H1 (cell line): ENCODE data around the gene KISS1. TPM values are rescaled to one million over a fixed set of nuclear protein-coding genes. Genes with fewer than 3 reads are reported as not detected.

ENCODE experiments used
- CTCF ChIA-PET: fragments of 300-600 bp; sonication (Branson Sonifier 250); formaldehyde crosslinking; loops from one replicate; lab custom pipeline; 2021; ENCODE audit not compliant: partially characterized antibody; lab: Charles Lee
- POLR2A ChIA-PET: fragments of 300-600 bp; sonication (Branson Sonifier 250); formaldehyde crosslinking; loops from one replicate; lab custom pipeline; 2021; ENCODE audit warnings: inconsistent platforms; ENCODE audit not compliant: partially characterized antibody; lab: Charles Lee
- DNase-seq, 2 experiments: peaks; one replicate each; pipeline versions ENCODE4 v3.0.0 to v3.0.0-alpha.2; 2010 to 2022; ENCODE audit warnings: low spot score in 2 of 2, low read depth in 1 of 2, mixed read lengths in 1 of 2
- FAIRE-seq: peaks from 2 replicates; lab custom pipeline; 2011; peaks lifted over from hg19 to GRCh38; lab: Jason Lieb, UNC
- H2AFZ ChIP-seq: 2 replicates; pipeline ENCODE4 v1.8.1; 2012; ENCODE audit warnings: low read length, inconsistent platforms
- H2AK5ac ChIP-seq: 2 replicates; pipeline ENCODE4 v1.6.1; 2013; ENCODE audit warnings: low read depth, low read length
- H2BK120ac ChIP-seq: replicated peaks from 2 replicates; pipeline ENCODE3; 2013; ENCODE audit warnings: low read depth, low read length, inconsistent platforms
- H2BK12ac ChIP-seq: 2 replicates; pipeline ENCODE4 v1.6.1; 2013; ENCODE audit warnings: low read depth, low read length
- H2BK15ac ChIP-seq: 2 replicates; pipeline ENCODE4 v1.6.1; 2013; ENCODE audit warnings: low read length
- H2BK20ac ChIP-seq: 2 replicates; pipeline ENCODE4 v1.6.1; 2013; ENCODE audit warnings: low read length
- H2BK5ac ChIP-seq: 2 replicates; pipeline ENCODE4 v1.6.1; 2013; ENCODE audit warnings: low read depth, low read length
- H3K14ac ChIP-seq: 2 replicates; pipeline ENCODE4 v1.6.1; 2013; ENCODE audit warnings: inconsistent platforms; ENCODE audit not compliant: insufficient read length
- H3K18ac ChIP-seq: 2 replicates; pipeline ENCODE4 v1.6.1; 2013; ENCODE audit warnings: low read length; ENCODE audit errors: extremely low read depth
- H3K23ac ChIP-seq: 2 replicates; pipeline ENCODE4 v1.6.1; 2013; ENCODE audit warnings: inconsistent platforms; ENCODE audit not compliant: insufficient read length
- H3K23me2 ChIP-seq: 2 replicates; pipeline ENCODE4 v1.6.1; 2013; ENCODE audit warnings: low read depth, low read length
- H3K27ac ChIP-seq: 2 replicates; pipeline ENCODE4 v1.6.1; 2011; ENCODE audit warnings: low read depth, low read length, inconsistent platforms
- H3K27me3 ChIP-seq, 4 experiments: replicated peaks in 1 of 4; 1 replicate in 1 of 4; 2 replicates in 3 of 4; pipeline versions ENCODE4 v1.6.1 to v1.8.1; 2011 to 2013; ENCODE audit warnings: low read length in 3 of 4, mild to moderate bottlenecking in 3 of 4, inconsistent platforms in 2 of 4, mixed read lengths in 2 of 4, moderate library complexity in 1 of 4; ENCODE audit not compliant: control insufficient read depth in 3 of 4, insufficient read depth in 3 of 4; ENCODE audit errors: extremely low read depth in 1 of 4
- H3K36me3 ChIP-seq, 4 experiments: 2 replicates each; pipeline versions ENCODE4 v1.6.1 to v1.8.1; 2011 to 2013; ENCODE audit warnings: mild to moderate bottlenecking in 4 of 4, low read length in 3 of 4, moderate library complexity in 2 of 4, control low read depth in 1 of 4, inconsistent platforms in 1 of 4; ENCODE audit not compliant: insufficient read depth in 4 of 4, control insufficient read depth in 2 of 4
- H3K4ac ChIP-seq: replicated peaks from 2 replicates; pipeline ENCODE3; 2013; ENCODE audit warnings: low read length, low read depth, mixed read lengths, inconsistent platforms; ENCODE audit not compliant: insufficient read length
- H3K4me1 ChIP-seq, 4 experiments: replicated peaks in 1 of 4; 1 replicate in 1 of 4; 2 replicates in 3 of 4; pipeline versions ENCODE4 v1.6.1 to v1.8.1; 2011 to 2013; ENCODE audit warnings: low read length in 3 of 4, inconsistent platforms in 2 of 4, mixed read lengths in 1 of 4; ENCODE audit not compliant: insufficient read depth in 4 of 4, control insufficient read depth in 3 of 4
- H3K4me2 ChIP-seq, 2 experiments: 2 replicates each; pipeline versions ENCODE4 v1.6.1 to v1.8.1; 2011 to 2013; ENCODE audit warnings: low read depth in 2 of 2, low read length in 2 of 2, control low read depth in 1 of 2, inconsistent platforms in 1 of 2, mild to moderate bottlenecking in 1 of 2; ENCODE audit not compliant: insufficient read depth in 1 of 2
- H3K4me3 ChIP-seq, 4 experiments: fragments of 200-600, 300-600 bp in 1 of 4; sonication (generic), shearing (Covaris generic), sonication (Bioruptor Twin) in 1 of 4; 2 replicates each; pipeline versions ENCODE4 v1.5.1 to v1.8.1; 2011 to 2016; ENCODE audit warnings: low read length in 4 of 4, low read depth in 3 of 4, control low read depth in 2 of 4, inconsistent platforms in 2 of 4, mild to moderate bottlenecking in 2 of 4, mixed read lengths in 1 of 4, moderate library complexity in 1 of 4; ENCODE audit not compliant: insufficient read depth in 2 of 4; ENCODE audit errors: extremely low read depth in 1 of 4
- H3K56ac ChIP-seq: replicated peaks from 2 replicates; pipeline ENCODE3; 2013; ENCODE audit warnings: low read depth, mild to moderate bottlenecking, mixed read lengths, low read length, inconsistent platforms; ENCODE audit not compliant: insufficient read length
- H3K79me1 ChIP-seq: 2 replicates; pipeline ENCODE4 v1.6.1; 2013; ENCODE audit warnings: low read depth, low read length, control low read depth
- H3K79me2 ChIP-seq, 2 experiments: 2 replicates each; pipeline versions ENCODE4 v1.6.1 to v1.8.1; 2012 to 2013; ENCODE audit warnings: low read length in 2 of 2, mild to moderate bottlenecking in 2 of 2, inconsistent platforms in 1 of 2; ENCODE audit not compliant: insufficient read depth in 2 of 2, control insufficient read depth in 1 of 2
- H3K9ac ChIP-seq, 4 experiments: replicated peaks in 1 of 4; 1 replicate in 1 of 4; 2 replicates in 3 of 4; pipeline versions ENCODE4 v1.6.1 to v1.8.1; 2011 to 2013; ENCODE audit warnings: low read depth in 3 of 4, low read length in 3 of 4, control low read depth in 2 of 4, mild to moderate bottlenecking in 2 of 4, moderate library complexity in 2 of 4, inconsistent platforms in 1 of 4; ENCODE audit errors: extremely low read depth in 1 of 4
- H3K9me3 ChIP-seq, 2 experiments: 2 replicates each; pipeline versions ENCODE4 v1.6.1 to v1.8.1; 2012 to 2013; ENCODE audit warnings: mild to moderate bottlenecking in 2 of 2, moderate library complexity in 2 of 2, control low read depth in 1 of 2, inconsistent platforms in 1 of 2, low read depth in 1 of 2, low read length in 1 of 2, mixed read lengths in 1 of 2; ENCODE audit not compliant: insufficient read depth in 2 of 2
- H4K20me1 ChIP-seq, 2 experiments: replicated peaks in 1 of 2; 2 replicates each; pipeline versions ENCODE3 to v1.8.1; 2011 to 2013; ENCODE audit warnings: inconsistent platforms in 2 of 2, low read length in 2 of 2, mild to moderate bottlenecking in 1 of 2; ENCODE audit not compliant: insufficient read depth in 2 of 2, control insufficient read depth in 1 of 2
- H4K5ac ChIP-seq: 2 replicates; pipeline ENCODE4 v1.6.1; 2013; ENCODE audit warnings: low read length, low read depth, mixed read lengths, inconsistent platforms; ENCODE audit not compliant: insufficient read length
- H4K8ac ChIP-seq: 2 replicates; pipeline ENCODE4 v1.8.0; 2013; ENCODE audit warnings: mild to moderate bottlenecking, moderate library complexity, low read length, inconsistent platforms; ENCODE audit not compliant: insufficient read depth; ENCODE audit errors: extremely low read depth
- H4K91ac ChIP-seq: replicated peaks from 2 replicates; pipeline ENCODE3; 2013; ENCODE audit warnings: low read length, mixed read lengths, inconsistent platforms; ENCODE audit not compliant: insufficient read length
- ATF2 ChIP-seq: IDR thresholded peaks from 2 replicates; pipeline ENCODE4 v1.6.1; 2012; ENCODE audit warnings: low read length, inconsistent platforms
- BCL11A ChIP-seq, 2 experiments: IDR thresholded peaks; one replicate each; pipeline ENCODE4 v1.6.1; 2011; ENCODE audit warnings: low read depth in 2 of 2, low read length in 2 of 2, mild to moderate bottlenecking in 2 of 2
- CEBPB ChIP-seq: IDR thresholded peaks from 2 replicates; pipeline ENCODE4 v1.6.1; 2012; ENCODE audit warnings: low read depth, low read length
- CTBP2 ChIP-seq: IDR thresholded peaks from 2 replicates; pipeline ENCODE4 v1.7.0; 2011; ENCODE audit warnings: borderline replicate concordance, mild to moderate bottlenecking, moderate library complexity, mixed read lengths, low read length; ENCODE audit not compliant: insufficient read depth, insufficient read length
- EGR1 ChIP-seq: IDR thresholded peaks from 2 replicates; pipeline ENCODE4 v1.6.1; 2011; ENCODE audit warnings: low read depth, low read length, borderline replicate concordance
- GABPA ChIP-seq: IDR thresholded peaks from 2 replicates; pipeline ENCODE4 v1.6.1; 2011; ENCODE audit warnings: mild to moderate bottlenecking, low read length, moderate library complexity, borderline replicate concordance; ENCODE audit not compliant: insufficient read depth
- NRF1 ChIP-seq: IDR thresholded peaks from 2 replicates; pipeline ENCODE4 v1.6.1; 2011; ENCODE audit warnings: mild to moderate bottlenecking, low read depth, low read length, improper control_type of control experiment
- RBBP5 ChIP-seq: IDR thresholded peaks from 2 replicates; pipeline ENCODE4 v1.7.1; 2012; ENCODE audit warnings: low read depth, mild to moderate bottlenecking, inconsistent platforms, low read length, moderate library complexity, borderline replicate concordance
- SIX5 ChIP-seq: IDR thresholded peaks from 2 replicates; pipeline ENCODE4 v1.6.1; 2011; ENCODE audit warnings: mild to moderate bottlenecking, low read depth, low read length
- SUZ12 ChIP-seq: fragments of 200-600 bp; sonication (generic); IDR thresholded peaks from 2 replicates; pipeline ENCODE4 v1.6.1; 2012; ENCODE audit warnings: mild to moderate bottlenecking, inconsistent platforms, low read length, moderate library complexity, mixed read lengths
- TCF12 ChIP-seq: IDR thresholded peaks from 2 replicates; pipeline ENCODE4 v1.6.1; 2011; ENCODE audit warnings: low read depth, mild to moderate bottlenecking, low read length
- WGBS, 2 experiments: shearing (Covaris generic) in 1 of 2; methylation state at CpG; one replicate each; pipeline versions ENCODE4 v1.1.6 to v1.1.7; 2013 to 2015; ENCODE audit warnings: low lambda C conversion rate in 2 of 2, mixed read lengths in 2 of 2, inconsistent platforms in 1 of 2, low coverage in 1 of 2, missing lambda C conversion rate in 1 of 2; ENCODE audit not compliant: insufficient replicate concordance in 2 of 2, insufficient coverage in 1 of 2, insufficient read length in 1 of 2; ENCODE audit errors: extremely low coverage in 1 of 2, missing lambda C conversion rate in 1 of 2; 5-methylcytosine and 5-hydroxymethylcytosine counted together
- polyA plus RNA-seq, 7 experiments: library from polyadenylated mRNA; depleted of rRNA in 3 of 7; stranded (reverse) in 5 of 7; unstranded in 2 of 7; fragments of >200 nt in 5 of 7; fragments of 200-250 nt in 2 of 7; gene quantifications; 1 replicate in 5 of 7; 2 replicates in 1 of 7; 4 replicates in 1 of 7; pipeline versions ENCODE4 v1.2.1 to v1.2.3, GENCODE V29; 2011 to 2013; ENCODE audit warnings: missing spikeins in 2 of 7, mixed read lengths in 2 of 7
- total RNA-seq: library from RNA; stranded (reverse); fragmentation: NEBNext Ultra II Directional; extraction: Animal tissue kit (Norgen Biotek cat#: 25700); gene quantifications from 2 replicates; pipeline ENCODE4 v1.2.1, GENCODE V29; 2021

KISS1 gene
- total and polyA plus RNA-seq, 2 of the 8 experiments (the other 6 are each of a cell fraction or from before 2014, with no cell fraction given) = 0.71 TPM; not detected in 1

GRCh38 chr1:204154568-204155255 is 41.6 kb downstream of the KISS1 start:
- Histone ChIP-seq H3K4me2 (no peak overlapping the region), H3K9me3 (no peaks in the 10 kb centered on the region), H3K79me2 (no peaks in the 10 kb centered on the region), H2BK15ac (no peak overlapping the region), H2AFZ (no peak overlapping the region), H3K36me3 (no peaks in the 10 kb centered on the region), H2BK12ac (no peak overlapping the region; the same call in 1 of the 2 replicates), H2BK120ac (no peak overlapping the region), H2BK5ac (no peak overlapping the region), H4K91ac (no peak overlapping the region), H4K5ac (no peak overlapping the region), H4K20me1 (no peaks in the 10 kb centered on the region), H2AK5ac (no peak overlapping the region), H3K4me1 (peaks cover 0 to 18% (median 11%) of the 10 kb centered on the region in 4 experiments; a peak in 6 of 7 replicates), H4K8ac (no peak overlapping the region), H3K56ac (no peak overlapping the region), H3K79me1 (no peaks in the 10 kb centered on the region), H3K18ac (no peak overlapping the region), H3K23ac (no peak overlapping the region), H3K27ac (no peak overlapping the region), H3K27me3 (peaks cover 0 to 21% (median 17%) of the 10 kb centered on the region in 4 experiments; a peak in 5 of 7 replicates), H3K23me2 (peaks cover 12% of the 10 kb centered on the region; the same call in 1 of the 2 replicates), H3K4me3 (no peak overlapping the region), H2BK20ac (no peak overlapping the region), H3K4ac (no peak overlapping the region), H3K14ac (no peak overlapping the region), H3K9ac (no peak overlapping the region)
- ChIA-PET CTCF (interaction anchor here (0.7 to 18.7 kb wide), 16 partner anchors 8 to 1367 kb away, joined by 3 to 360 read pairs (median 4); partner anchors contain the start of genes KISS1 and REN), POLR2A (interaction anchor here (0.7 to 0.8 kb wide), 2 partner anchors 17 to 24 kb away, joined by 3 read pairs; no protein-coding TSS in a partner anchor)
- 92% methylated on average over 15 of the region's 15 CpGs; no CpG with 5 or more reads in 1 of the 2 experiments for WGBS, 2 experiments
- FAIRE-seq = no peak
- DNase-seq = no peak
- TF ChIP-seq BCL11A (IDR thresholded peaks at IDR 0.05; ENCODE audit: low read depth in 2 of 2, low read length in 2 of 2) (no peak), NRF1 (no peak), CEBPB (no peak), SIX5 (no peak), CTBP2 (no peak), EGR1 (no peak), GABPA (no peak), ATF2 (no peak), RBBP5 (no peak), SUZ12 (no peak), TCF12 (no peak)
